ENCODE data around the gene ANO4. TPM values are rescaled to one million over a fixed set of nuclear protein-coding genes. Genes with fewer than 3 reads are reported as not detected.

Gene ANO4
- total RNA-seq, 1 donor from 2014 or later: not detected

DNA sequence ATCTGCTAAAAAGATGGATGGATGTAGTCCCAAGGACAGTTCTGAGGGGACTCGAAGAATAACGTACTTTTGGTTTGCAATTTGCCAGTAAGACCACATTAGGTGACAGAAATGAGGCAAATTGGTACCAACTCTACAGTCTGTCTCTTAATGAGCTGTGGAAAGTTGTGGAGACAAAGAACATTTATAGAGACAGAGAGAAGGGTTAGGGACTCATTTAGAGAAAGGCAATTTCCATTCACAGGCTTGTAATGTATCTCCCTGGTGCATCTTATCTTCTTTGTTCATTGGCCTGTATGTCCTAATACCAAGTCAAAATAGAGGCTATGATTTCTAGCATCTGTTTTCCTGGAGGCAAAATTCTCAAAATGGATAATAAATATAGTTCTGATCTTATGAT is 177.5 kb downstream of the ANO4 start:
- TF ChIP-seq, protein P1, sequence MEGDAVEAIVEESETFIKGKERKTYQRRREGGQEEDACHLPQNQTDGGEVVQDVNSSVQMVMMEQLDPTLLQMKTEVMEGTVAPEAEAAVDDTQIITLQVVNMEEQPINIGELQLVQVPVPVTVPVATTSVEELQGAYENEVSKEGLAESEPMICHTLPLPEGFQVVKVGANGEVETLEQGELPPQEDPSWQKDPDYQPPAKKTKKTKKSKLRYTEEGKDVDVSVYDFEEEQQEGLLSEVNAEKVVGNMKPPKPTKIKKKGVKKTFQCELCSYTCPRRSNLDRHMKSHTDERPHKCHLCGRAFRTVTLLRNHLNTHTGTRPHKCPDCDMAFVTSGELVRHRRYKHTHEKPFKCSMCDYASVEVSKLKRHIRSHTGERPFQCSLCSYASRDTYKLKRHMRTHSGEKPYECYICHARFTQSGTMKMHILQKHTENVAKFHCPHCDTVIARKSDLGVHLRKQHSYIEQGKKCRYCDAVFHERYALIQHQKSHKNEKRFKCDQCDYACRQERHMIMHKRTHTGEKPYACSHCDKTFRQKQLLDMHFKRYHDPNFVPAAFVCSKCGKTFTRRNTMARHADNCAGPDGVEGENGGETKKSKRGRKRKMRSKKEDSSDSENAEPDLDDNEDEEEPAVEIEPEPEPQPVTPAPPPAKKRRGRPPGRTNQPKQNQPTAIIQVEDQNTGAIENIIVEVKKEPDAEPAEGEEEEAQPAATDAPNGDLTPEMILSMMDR (IDR thresholded peaks at IDR 0.05; ENCODE audit: borderline replicate concordance): no peak
- Histone ChIP-seq H3K4me3 (no peak overlapping the region), H3K36me3 (no peaks in the 10 kb centered on the region), H3K9me3 (replicated peaks) (no peaks in the 10 kb centered on the region), H3K4me1 (no peaks in the 10 kb centered on the region), H3K27me3 (ENCODE audit: low read depth) (no peaks in the 10 kb centered on the region), H3K27ac (replicated peaks) (no peak overlapping the region)
- no peak for DNase-seq
- intact Hi-C loops (cut with micrococcal nuclease): no loop called here

DNA sequence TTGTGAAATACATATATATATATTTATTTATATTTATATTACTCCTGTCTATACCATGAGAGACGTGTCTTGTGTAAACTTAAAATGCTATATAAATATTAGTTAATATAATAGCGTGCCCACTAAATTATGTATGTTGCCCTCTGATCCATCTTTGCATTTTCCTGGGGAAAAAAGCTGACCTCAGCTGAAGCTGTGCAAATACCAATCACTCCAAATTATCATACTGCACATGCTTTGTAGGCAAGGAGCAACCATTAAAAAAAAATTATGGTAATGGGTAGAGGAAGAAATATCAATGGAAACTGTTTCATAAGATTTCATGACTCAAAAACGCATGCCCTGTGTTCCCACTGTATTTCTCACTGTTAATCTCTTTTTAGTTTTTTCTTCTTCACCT is 179.8 kb downstream of the ANO4 start:
- TF ChIP-seq, protein P1 (IDR thresholded peaks at IDR 0.05; ENCODE audit: borderline replicate concordance): no peak
- DNase-seq: no peak
- Histone ChIP-seq H3K9me3 (replicated peaks) (no peaks in the 10 kb centered on the region), H3K36me3 (no peaks in the 10 kb centered on the region), H3K27me3 (ENCODE audit: low read depth) (no peaks in the 10 kb centered on the region), H3K4me3 (no peak overlapping the region), H3K27ac (replicated peaks) (no peak overlapping the region), H3K4me1 (no peaks in the 10 kb centered on the region)
- intact Hi-C loops (cut with micrococcal nuclease): no loop called here

GRCh38 chr12:100974747-100975146 is 180.2 kb downstream of the ANO4 start:
- TF ChIP-seq, protein P1 (IDR thresholded peaks at IDR 0.05; ENCODE audit: borderline replicate concordance): no peak
- no peak overlapping the region for H3K27ac ChIP-seq (replicated peaks)
- intact Hi-C loops (cut with micrococcal nuclease): no loop called here
- DNase-seq: no peak
- no peaks in the 10 kb centered on the region for H3K27me3 ChIP-seq (ENCODE audit: low read depth)
- no peak overlapping the region for H3K4me3 ChIP-seq
- no peaks in the 10 kb centered on the region for H3K36me3 ChIP-seq
- no peaks in the 10 kb centered on the region for H3K9me3 ChIP-seq (replicated peaks)
- H3K4me1 ChIP-seq: no peaks in the 10 kb centered on the region

DNA sequence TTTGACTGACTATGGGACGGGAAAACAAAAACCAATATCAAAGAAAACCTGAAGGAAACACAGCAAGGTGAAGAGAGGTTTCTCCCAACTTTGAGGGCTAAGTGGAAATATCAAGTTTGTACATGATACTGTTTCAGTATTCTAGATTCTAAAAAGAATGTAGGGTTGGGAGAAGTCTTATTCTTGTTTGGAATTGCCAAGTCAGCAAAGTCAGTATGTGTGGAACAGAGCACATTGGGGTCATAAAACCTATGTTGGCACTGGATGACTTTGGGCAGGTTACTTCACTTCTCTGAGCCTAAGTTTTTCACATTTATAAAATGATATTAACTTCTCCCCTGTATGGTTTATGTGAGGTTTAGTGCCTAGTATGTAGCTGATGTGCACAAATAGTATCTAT is 182.2 kb downstream of the ANO4 start:
- Histone ChIP-seq H3K27me3 (ENCODE audit: low read depth) (no peaks in the 10 kb centered on the region), H3K9me3 (replicated peaks) (no peaks in the 10 kb centered on the region), H3K27ac (replicated peaks) (no peak overlapping the region), H3K36me3 (no peaks in the 10 kb centered on the region), H3K4me3 (no peak overlapping the region), H3K4me1 (no peaks in the 10 kb centered on the region)
- intact Hi-C loops (cut with micrococcal nuclease): no loop called here
- no peak for DNase-seq
- TF ChIP-seq, protein P1 (IDR thresholded peaks at IDR 0.05; ENCODE audit: borderline replicate concordance): no peak

DNA sequence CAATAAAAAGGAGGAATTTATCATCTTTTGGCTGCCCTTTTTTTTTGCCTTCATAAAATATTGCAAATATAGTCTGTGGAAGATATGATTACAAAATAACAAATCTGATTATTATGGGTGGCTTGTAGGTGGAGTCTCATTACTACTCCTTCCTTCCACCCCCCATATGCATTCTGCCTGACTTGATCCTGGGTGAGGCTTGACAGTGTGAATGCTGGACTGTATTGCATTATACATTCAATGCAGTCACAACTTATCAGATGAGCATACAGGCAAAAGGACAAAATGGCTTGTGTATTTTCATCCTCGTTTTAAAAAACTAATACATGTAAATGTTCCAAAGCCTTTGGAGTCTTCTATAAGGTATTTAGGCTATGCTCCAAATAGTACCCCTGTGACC is 186.3 kb downstream of the ANO4 start:
- no peak overlapping the region for H3K4me3 ChIP-seq
- no peak for DNase-seq
- intact Hi-C loops (cut with micrococcal nuclease): no loop called here
- H3K4me1 ChIP-seq: no peaks in the 10 kb centered on the region
- H3K27ac ChIP-seq (replicated peaks): no peak overlapping the region
- TF ChIP-seq, protein P1 (IDR thresholded peaks at IDR 0.05; ENCODE audit: borderline replicate concordance): no peak
- H3K36me3 ChIP-seq: no peaks in the 10 kb centered on the region
- H3K27me3 ChIP-seq (ENCODE audit: low read depth): no peaks in the 10 kb centered on the region
- H3K9me3 ChIP-seq (replicated peaks): no peaks in the 10 kb centered on the region
